GM12891 (cell line): ENCODE results near the gene OR2S2.

Experiments
- POLR2A ChIP-seq: IDR thresholded peaks from 2 replicates; pipeline ENCODE4 v1.6.1; 2011; ENCODE audit warnings: low read depth, low read length, control low read depth
- POLR2AphosphoS5 ChIP-seq: IDR thresholded peaks from 2 replicates; pipeline ENCODE4 v1.6.1; 2011; ENCODE audit warnings: low read depth, low read length, control low read depth
- POU2F2 ChIP-seq: IDR thresholded peaks from 2 replicates; pipeline ENCODE4 v1.6.1; 2011; ENCODE audit warnings: low read depth, mild to moderate bottlenecking, control low read depth, low read length, moderate library complexity
- TAF1 ChIP-seq: IDR thresholded peaks from 2 replicates; pipeline ENCODE4 v1.6.1; 2011; ENCODE audit warnings: low read depth, low read length, control low read depth

GRCh38 chr9:36005891-36006290 lies 47.9 kb upstream of the OR2S2 start:
- no peak for TF ChIP-seq POLR2A
- no peak for TF ChIP-seq TAF1
- no peak for TF ChIP-seq POLR2AphosphoS5
- no peak for TF ChIP-seq POU2F2
